Stimulated activated CD8-positive, alpha-beta memory T cell treated with anti-CD3 and anti-CD28 coated beads, Interleukin-7, amount 100 ng/mL, for 48 hours (primary cell): ENCODE measurements around the gene RECQL5.

Experiments
- DNase-seq, 2 donors: peaks; one replicate each; pipeline ENCODE4 v3.0.0-alpha.2; 2020; ENCODE audit warnings: low read depth in 1 of 2; ENCODE audit errors: extremely low read depth in 1 of 2

Gene RECQL5

GRCh38 chr17:75634754-75635609 lies 32.0 kb downstream of the RECQL5 start:
- no peak for DNase-seq

- no peak for DNase-seq
These were observed 32.6 kb downstream of the RECQL5 start for GRCh38 chr17:75634376-75634740.

GRCh38 chr17:75633486-75634375 lies 33.2 kb downstream of the RECQL5 start:
- DNase-seq, result no peak

GRCh38 chr17:75632863-75633485 lies 34.0 kb downstream of the RECQL5 start, which contains the start of gene SMIM5:
SMIM5 (plus strand) TSS chr17:75633434; CDS start chr17:75640202, 6,768 bp downstream.
- DNase-seq, result peak; percentile 53 to 55

- DNase-seq, result no peak
These were observed 34.5 kb downstream of the RECQL5 start for GRCh38 chr17:75632428-75632827.

GRCh38 chr17:75631353-75631752 lies 35.6 kb downstream of the RECQL5 start:
- no peak for DNase-seq

- DNase-seq, result no peak
These were observed 36.7 kb downstream of the RECQL5 start for GRCh38 chr17:75630071-75630917.

- no peak for DNase-seq
These were observed 37.8 kb downstream of the RECQL5 start for GRCh38 chr17:75629157-75629556.

GRCh38 chr17:75628425-75628824 lies 38.5 kb downstream of the RECQL5 start:
- DNase-seq, result no peak

- DNase-seq, result no peak
These were observed 39.9 kb downstream of the RECQL5 start for GRCh38 chr17:75627094-75627493.

- DNase-seq, result no peak
These were observed 40.4 kb downstream of the RECQL5 start for GRCh38 chr17:75626496-75627038.

- DNase-seq, result no peak
These were observed 41.0 kb downstream of the RECQL5 start for GRCh38 chr17:75625813-75626486.

GRCh38 chr17:75624714-75625345 lies 42.1 kb downstream of the RECQL5 start:
- DNase-seq, result no peak

- no peak for DNase-seq
These were observed 42.9 kb downstream of the RECQL5 start for GRCh38 chr17:75624021-75624420.

- DNase-seq, result no peak
These were observed 43.6 kb downstream of the RECQL5 start for GRCh38 chr17:75623386-75623785.

GRCh38 chr17:75622771-75623273 lies 44.1 kb downstream of the RECQL5 start:
- no peak for DNase-seq

GRCh38 chr17:75622076-75622475 lies 44.9 kb downstream of the RECQL5 start:
- DNase-seq, result no peak

- DNase-seq, result no peak
These were observed 45.5 kb downstream of the RECQL5 start for GRCh38 chr17:75621489-75621888.
